HG03064 (cell line): ENCODE data around the gene LPCAT4.
A peak's percentile ranks its signal among the peaks of the same experiment; 100 is the strongest.

Experiments
- ATAC-seq: cut with Tn5 transposase; IDR thresholded peaks from one replicate; pipeline ENCODE4 v1.9.1; 2021; ENCODE audit warnings: low read depth; ENCODE audit not compliant: unreplicated experiment

LPCAT4 gene

GRCh38 chr15:34339946-34340345 is 27.1 kb downstream of the LPCAT4 start:
- ATAC-seq: no peak

- ATAC-seq: no peak
Observed at GRCh38 chr15:34338347-34338746, 28.6 kb downstream of the LPCAT4 start.

- peak; percentile 60 for ATAC-seq
Observed at GRCh38 chr15:34337557-34338306, 29.3 kb downstream of the LPCAT4 start, which contains the start of gene SLC12A6. SLC12A6 (minus strand) TSS chr15:34337781; CDS start chr15:34336680, 1,101 bp downstream.

DNA sequence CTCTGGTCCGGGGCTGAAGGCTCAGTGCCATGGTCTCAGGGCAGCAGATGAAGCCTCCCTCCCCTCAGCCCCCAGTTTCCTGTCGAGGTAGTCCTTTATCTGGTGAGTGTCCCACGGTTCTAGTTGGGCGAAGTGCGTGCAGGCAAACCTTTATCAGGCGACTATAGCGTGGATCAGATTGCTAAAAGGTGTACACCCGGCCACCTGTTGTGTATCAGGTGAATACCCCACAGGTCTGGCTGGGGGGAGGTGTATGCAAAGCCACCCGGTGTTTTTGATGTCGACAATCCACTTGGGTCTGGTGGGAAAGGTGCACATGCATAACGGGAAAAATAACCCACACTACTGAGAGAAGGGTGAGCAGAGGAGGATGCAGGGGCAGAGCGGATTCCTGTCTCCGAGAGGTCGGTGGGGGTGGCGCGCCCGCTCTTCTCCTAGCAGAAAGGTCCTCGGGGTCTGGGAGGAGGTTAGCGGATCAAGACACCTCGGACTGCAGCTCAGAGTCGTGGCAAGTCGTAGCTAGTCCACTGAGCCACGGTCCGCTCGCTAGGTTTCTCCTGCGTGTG is 29.9 kb downstream of the LPCAT4 start:
- no peak for ATAC-seq

- no peak for ATAC-seq
Observed at GRCh38 chr15:34336231-34336990, 30.6 kb downstream of the LPCAT4 start.

DNA sequence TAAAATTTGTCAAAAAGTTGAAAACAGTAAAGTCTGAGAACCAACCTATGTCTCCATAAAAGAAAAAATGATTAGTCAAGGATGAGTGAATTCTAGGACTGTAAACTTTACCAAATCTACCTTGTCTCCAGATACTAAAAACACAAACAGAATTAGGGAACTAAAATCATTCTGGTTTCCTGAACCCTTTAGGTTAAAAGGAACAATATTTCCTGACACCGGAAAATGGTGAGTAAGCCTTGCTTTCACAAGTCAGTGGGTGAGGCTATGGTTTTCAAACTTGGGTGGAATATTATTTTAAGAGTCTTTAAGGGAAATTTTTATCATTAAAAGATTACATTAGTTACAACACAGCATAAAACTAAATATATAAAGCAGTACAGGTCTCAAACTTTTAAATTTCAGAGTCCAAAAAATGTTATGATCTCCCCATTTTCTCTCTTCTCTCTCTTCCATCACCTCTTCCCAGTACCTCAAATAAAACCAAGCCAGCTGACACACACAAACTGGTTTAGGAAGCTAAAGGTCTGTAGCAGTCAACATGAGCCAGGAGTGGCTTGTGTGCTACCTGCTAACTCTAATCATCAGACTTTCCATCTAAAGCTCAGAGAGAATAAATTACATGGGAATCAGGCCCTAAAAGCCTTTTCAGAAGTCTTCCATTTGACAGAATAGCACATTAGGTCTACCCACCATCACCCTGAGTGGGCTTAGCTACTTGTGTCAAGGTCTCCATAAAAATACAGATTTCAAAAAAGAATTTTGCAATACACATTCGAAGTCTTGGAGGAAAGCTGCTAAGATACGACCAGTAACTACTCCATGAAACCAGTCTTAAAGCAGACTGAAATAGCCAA is 31.6 kb downstream of the LPCAT4 start:
- no peak for ATAC-seq

- ATAC-seq: no peak
Observed at GRCh38 chr15:34334672-34335071, 32.3 kb downstream of the LPCAT4 start.

- no peak for ATAC-seq
Observed at GRCh38 chr15:34332553-34333120, 34.4 kb downstream of the LPCAT4 start.

DNA sequence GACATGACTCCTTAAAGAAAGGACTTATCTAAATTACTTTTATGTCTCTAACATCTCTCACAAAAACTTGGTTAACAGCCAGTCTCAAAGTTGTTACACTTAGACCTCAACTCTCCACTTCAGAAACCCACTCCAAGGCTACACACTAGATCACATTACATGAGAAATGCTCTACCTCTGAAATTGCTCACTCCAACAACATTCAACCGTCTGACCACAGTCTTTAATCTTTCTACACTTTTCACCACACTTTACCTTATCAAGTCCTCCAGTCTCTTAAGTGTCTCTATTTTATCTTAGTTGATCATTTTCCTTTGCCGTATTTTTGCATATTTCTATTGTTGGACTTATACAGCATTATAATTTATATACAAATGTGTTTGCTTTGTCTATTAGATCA is 35.2 kb downstream of the LPCAT4 start:
- ATAC-seq: no peak

GRCh38 chr15:34330279-34330678 is 36.7 kb downstream of the LPCAT4 start:
- no peak for ATAC-seq

- no peak for ATAC-seq
Observed at GRCh38 chr15:34329006-34329405, 38.0 kb downstream of the LPCAT4 start.

DNA sequence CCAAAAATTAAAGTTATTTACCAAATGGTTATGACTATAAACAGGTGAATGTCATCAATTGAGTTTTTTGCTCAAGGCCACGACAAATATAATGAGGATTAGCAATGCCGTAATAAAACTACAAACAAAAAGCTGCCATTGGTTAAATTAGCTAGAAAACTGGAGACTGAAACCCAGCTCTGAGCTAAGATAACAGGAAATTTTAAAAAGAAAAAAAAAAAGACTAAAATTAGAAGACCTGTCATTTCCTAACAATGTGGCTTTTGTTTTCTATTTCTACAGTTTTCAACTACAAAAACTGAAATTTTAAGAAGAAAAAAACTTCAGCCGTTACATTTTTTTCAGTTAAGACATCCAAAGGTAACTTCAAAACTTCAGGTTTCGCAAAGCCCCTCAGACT is 39.1 kb downstream of the LPCAT4 start:
- no peak for ATAC-seq

GRCh38 chr15:34325368-34325767 is 41.6 kb downstream of the LPCAT4 start:
- no peak for ATAC-seq

DNA sequence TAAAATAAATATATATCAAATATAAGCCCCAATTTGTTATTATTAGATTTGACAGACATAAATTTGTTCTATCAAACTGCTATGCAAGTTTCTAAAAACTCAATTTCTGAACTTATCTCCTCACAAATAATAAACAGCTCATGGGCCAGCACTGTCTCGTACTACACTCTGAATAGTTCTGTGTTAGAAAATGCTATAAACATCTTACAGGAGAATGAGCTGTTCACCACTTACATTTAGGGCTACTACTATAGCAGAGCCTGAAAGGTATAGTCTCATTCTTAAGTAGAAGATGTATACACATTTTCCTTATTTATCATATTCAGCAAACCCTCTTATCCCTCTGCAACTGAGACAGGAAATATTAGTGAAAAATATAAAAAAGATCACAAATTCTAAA is 42.1 kb downstream of the LPCAT4 start:
- no peak for ATAC-seq

DNA sequence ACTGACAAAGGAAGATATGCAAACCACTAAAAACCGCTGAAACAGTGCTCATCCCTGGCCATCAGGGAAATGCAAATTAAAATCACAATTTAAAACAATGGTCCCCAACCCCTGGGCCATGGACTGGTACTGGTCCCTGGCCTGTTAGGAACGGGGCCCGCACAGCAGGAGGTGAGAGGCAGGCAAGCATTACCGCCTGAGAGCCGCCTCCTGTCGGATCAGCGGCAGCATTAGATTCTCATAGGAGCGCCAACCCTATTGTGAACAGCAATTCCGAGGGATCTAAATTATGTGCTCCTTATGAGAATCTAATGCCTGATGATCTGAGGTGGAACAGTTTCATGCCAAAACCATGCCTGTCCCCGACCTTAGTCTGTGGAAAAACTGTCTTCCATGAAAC is 43.8 kb downstream of the LPCAT4 start:
- ATAC-seq: no peak

GRCh38 chr15:34318277-34319079 is 48.5 kb downstream of the LPCAT4 start:
- peak; percentile 55 for ATAC-seq

DNA sequence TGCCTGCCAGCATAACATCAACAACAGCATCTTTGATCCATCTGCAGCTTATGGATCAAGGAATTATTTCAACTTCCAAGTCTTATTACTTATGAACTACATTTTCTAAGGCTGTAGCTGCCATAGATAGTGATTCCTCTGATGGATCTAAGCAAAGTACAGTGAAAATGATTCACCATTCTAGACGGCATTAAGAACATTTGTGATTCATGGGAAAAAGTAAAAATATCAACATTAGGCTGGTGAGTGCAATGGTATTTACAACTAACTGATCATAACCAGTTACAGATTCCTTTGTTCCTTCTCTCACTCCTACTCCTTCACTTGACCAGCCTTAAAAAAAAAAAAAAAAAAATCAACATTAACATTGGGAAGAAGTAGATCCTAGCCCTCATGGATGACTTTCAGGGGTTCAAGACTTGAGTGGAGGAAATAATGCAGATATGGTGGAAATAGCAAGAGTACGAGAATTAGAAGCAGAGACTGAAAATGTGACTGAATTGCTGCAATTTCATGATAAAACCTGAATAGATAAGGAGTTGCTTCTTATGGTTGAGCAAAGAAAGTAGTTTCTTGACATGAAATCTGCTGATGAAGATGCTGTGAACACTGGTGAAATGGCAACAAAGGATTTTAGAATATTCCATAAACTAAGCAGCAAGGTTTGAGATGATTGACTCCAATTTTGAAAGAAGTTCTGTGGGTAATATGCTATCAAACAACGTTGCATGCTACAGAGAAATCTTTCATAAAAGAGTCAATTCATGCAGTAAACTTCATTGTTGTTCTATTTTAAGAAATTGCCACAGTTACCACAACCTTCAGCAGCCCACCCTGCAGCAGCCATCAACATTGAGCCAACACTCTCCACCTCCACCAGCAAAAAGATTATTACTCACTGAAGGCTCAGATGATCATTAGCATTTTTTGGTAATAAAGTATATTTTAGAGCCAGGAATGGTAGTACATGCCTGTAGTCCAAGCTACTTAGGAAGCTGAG is 52.2 kb downstream of the LPCAT4 start:
- ATAC-seq: no peak

- ATAC-seq: no peak
Observed at GRCh38 chr15:34311563-34311962, 55.4 kb downstream of the LPCAT4 start.
